ENCODE data around the gene ISG15. TPM values are rescaled to one million over a fixed set of nuclear protein-coding genes. Genes with fewer than 3 reads are reported as not detected.

The ISG15 gene
- total and polyA plus RNA-seq, 9 of the 15 experiments (the other 6 are each of a cell fraction or from before 2014, with no cell fraction given): 0.40 to 58.3 (median 12.2) TPM

DNA sequence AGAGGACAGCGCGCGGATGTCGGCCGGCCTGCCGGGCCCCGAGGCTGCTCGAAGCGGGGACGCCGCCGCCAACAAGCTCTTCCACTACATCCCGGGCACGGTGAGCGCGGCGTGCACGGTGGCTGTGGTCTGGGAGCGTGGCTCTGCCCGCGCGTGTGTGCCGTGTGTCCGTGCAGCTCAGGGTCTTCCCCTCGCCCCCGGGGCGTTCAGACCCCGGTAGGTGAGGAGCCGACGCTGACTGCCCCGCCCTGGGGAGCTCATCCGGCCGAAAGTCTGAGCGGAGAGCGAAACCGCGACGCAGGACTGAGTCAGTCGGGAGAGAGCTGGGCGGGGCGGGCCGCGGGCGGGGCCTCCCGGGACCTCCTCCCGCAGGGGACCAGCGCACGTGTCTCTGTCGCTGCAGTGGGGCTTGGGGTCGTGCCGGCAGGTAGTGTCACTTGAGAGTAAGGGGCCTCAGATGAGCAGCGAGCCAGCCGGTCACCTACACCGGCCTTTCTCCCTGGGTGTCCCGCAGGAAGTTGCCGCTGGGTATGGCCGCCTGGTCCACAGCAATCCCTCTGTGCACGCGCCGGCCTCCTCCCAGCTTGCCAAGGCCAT is 46.5 kb upstream of the ISG15 start (continued):
- TF ChIP-seq NCOA6 (IDR thresholded peaks at IDR 0.05) (no peak), ZNF124 (CRISPR knock-in tag; IDR thresholded peaks at IDR 0.05) (no peak), TFAM (CRISPR knock-in tag; conservative IDR thresholded peaks at IDR 0.05) (no peak), MAZ (CRISPR knock-in tag; conservative IDR thresholded peaks at IDR 0.05 in 1 of 2, IDR thresholded peaks at IDR 0.05 in 1 of 2) (peak; percentile 86 to 87; a peak in 3 of 4 replicates), TFE3 (CRISPR knock-in tag; IDR thresholded peaks at IDR 0.05) (no peak), ZNF644 (tag; IDR thresholded peaks at IDR 0.05; ENCODE audit: low read depth) (no peak), MBD1 (CRISPR knock-in tag; IDR thresholded peaks at IDR 0.05) (no peak), ZNF707 (CRISPR knock-in tag; conservative IDR thresholded peaks at IDR 0.05) (no peak), CBX1 (IDR thresholded peaks at IDR 0.05; ENCODE audit: low read depth) (0 out of 2 replicates have a peak, but pooled peaks have one; percentile 32), ESRRA (IDR thresholded peaks at IDR 0.05; ENCODE audit: borderline replicate concordance, low read depth) (peak; percentile 42; the same call in 1 of the 2 replicates), NR3C1 (CRISPR knock-in tag; IDR thresholded peaks at IDR 0.05) (no peak; the same call in 1 of the 2 replicates), SIN3B (IDR thresholded peaks at IDR 0.05; ENCODE audit: low read depth) (no peak), ZNF785 (CRISPR knock-in tag; IDR thresholded peaks at IDR 0.05) (no peak), ZNF316 (IDR thresholded peaks at IDR 0.05) (no peak), ZKSCAN8 (CRISPR knock-in tag; IDR thresholded peaks at IDR 0.05) (no peak), YBX1 (IDR thresholded peaks at IDR 0.05) (no peak), GABPA (tag; conservative IDR thresholded peaks at IDR 0.05; ENCODE audit: low read depth) (no peak), ARID1B (IDR thresholded peaks at IDR 0.05) (peak; percentile 15), RFX7 (CRISPR knock-in tag; IDR thresholded peaks at IDR 0.05) (no peak), MYC (IDR thresholded peaks at IDR 0.05; ENCODE audit: low read depth, low read length) (peak; percentile 70), MYC (CRISPR knock-in tag; IDR thresholded peaks at IDR 0.05; ENCODE audit: borderline replicate concordance, low read depth) (peak; percentile 13; the same call in 1 of the 2 replicates), NR2C1 (IDR thresholded peaks at IDR 0.05) (no peak), NR2C1 (tag; IDR thresholded peaks at IDR 0.05) (no peak), RFX1 (IDR thresholded peaks at IDR 0.05) (no peak), SIX5 (IDR thresholded peaks at IDR 0.05; ENCODE audit: borderline replicate concordance in 1 of 2, insufficient read depth in 1 of 2, low read depth in 1 of 2, low read length in 2 of 2) (no peak), ZNF76 (CRISPR knock-in tag; IDR thresholded peaks at IDR 0.05; ENCODE audit: borderline replicate concordance) (no peak), CSDE1 (IDR thresholded peaks at IDR 0.05) (no peak), HDAC1 (IDR thresholded peaks at IDR 0.05) (peak in 1 of 2 experiments; percentile 63; a peak in 2 of 4 replicates)
- TF ChIP-seq, protein P1, sequence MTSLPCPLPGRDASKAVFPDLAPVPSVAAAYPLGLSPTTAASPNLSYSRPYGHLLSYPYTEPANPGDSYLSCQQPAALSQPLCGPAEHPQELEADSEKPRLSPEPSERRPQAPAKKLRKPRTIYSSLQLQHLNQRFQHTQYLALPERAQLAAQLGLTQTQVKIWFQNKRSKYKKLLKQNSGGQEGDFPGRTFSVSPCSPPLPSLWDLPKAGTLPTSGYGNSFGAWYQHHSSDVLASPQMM (CRISPR knock-in tag; IDR thresholded peaks at IDR 0.05): no peak
